Calu3 (cell line): ENCODE data around the gene TTC23. TPM values are rescaled to one million over a fixed set of nuclear protein-coding genes. Genes with fewer than 3 reads are reported as not detected.

Experiments used
- BruUV-seq: library from RNA; stranded (reverse); fragments of 400-500 nt; replicated peaks from 2 replicates; lab custom pipeline; 2021; lab: Mats Ljungman, UMichigan
- CTCF ChIA-PET: fragments of 300-600 bp; sonication (Branson Sonifier 250); formaldehyde crosslinking; loops from one replicate; lab custom pipeline; 2022; ENCODE audit warnings: antibody characterized with exemption; lab: Charles Lee
- DNase-seq: peaks from one replicate; pipeline ENCODE4 v3.0.0; 2022
- H3K27ac Mint-ChIP-seq: one replicate; pipeline ENCODE4 v1.8.0; 2022; ENCODE audit warnings: mixed read lengths; ENCODE audit not compliant: unreplicated experiment
- H3K27me3 Mint-ChIP-seq: one replicate; pipeline ENCODE4 v1.8.0; 2022; ENCODE audit warnings: mixed read lengths; ENCODE audit not compliant: unreplicated experiment
- H3K36me3 Mint-ChIP-seq: one replicate; pipeline ENCODE4 v1.8.0; 2022; ENCODE audit warnings: mild to moderate bottlenecking, moderate library complexity, mixed read lengths; ENCODE audit not compliant: insufficient read depth, unreplicated experiment
- H3K4me1 Mint-ChIP-seq: one replicate; pipeline ENCODE4 v1.8.0; 2022; ENCODE audit warnings: mild to moderate bottlenecking, low read depth, mixed read lengths; ENCODE audit not compliant: unreplicated experiment
- H3K4me3 Mint-ChIP-seq: one replicate; pipeline ENCODE4 v1.8.0; 2022; ENCODE audit warnings: mild to moderate bottlenecking, low read depth, moderate library complexity, mixed read lengths; ENCODE audit not compliant: unreplicated experiment
- H3K9me3 Mint-ChIP-seq: one replicate; pipeline ENCODE4 v1.8.0; 2022; ENCODE audit warnings: low read depth, mixed read lengths; ENCODE audit not compliant: unreplicated experiment
- CTCF ChIP-seq: fragments of 200-600 bp; IDR thresholded peaks from one replicate; pipeline ENCODE4 v1.8.0; 2022; ENCODE audit warnings: antibody characterized with exemption; ENCODE audit not compliant: unreplicated experiment
- intact Hi-C: fragments of 100-400 bp; cut with micrococcal nuclease; formaldehyde crosslinking; loops from one replicate; pipeline ENCODE4 v1.10.0; 2022; ENCODE audit not compliant: unreplicated experiment
- total RNA-seq: library from RNA; stranded (reverse); gene quantifications from 2 replicates; pipeline ENCODE4 v1.2.3, GENCODE V29; 2022

Gene TTC23
- total RNA-seq, 1 experiment from 2014 or later, result 18.9 TPM

DNA sequence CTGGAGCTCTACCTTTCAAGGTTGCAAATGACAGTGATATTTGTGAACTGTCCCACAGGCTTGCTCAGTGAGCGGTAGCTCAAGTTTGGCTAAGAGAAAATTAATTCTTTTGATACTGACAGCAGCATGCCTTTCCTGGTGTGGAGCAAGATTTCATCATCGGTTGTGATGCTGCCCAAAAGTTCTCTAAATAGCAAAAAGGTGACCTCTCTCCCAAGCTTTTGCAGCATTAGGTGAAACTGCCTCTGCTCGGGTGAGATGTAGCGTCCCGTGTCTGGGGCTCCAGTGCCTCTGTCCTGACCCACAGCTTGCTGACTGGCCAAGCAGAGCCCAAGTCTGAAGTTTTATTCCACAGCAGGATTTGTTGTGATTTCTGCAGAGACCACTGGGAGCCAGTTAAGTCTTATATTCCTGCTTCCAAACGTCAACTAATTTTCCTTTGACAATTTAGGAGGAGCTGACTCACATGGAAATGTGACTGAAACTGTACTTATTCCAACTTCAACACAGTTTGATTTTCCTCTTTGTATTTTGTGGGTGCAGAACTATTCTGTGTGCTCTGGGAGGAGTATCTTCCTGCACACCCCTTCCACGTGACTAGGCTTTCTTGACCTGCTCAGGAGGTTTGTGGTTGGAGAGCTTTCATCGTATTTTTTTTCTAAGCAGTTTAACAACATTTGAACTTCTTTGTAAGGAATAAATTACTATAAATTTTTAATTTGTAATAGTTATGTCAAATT, 138.6 kb downstream of the TTC23 start:
- CTCF ChIA-PET, result no interaction called here
- H3K36me3 Mint-ChIP-seq, result no peaks in the 10 kb centered on the region
- H3K27me3 Mint-ChIP-seq, result peaks cover 14% of the 10 kb centered on the region
- H3K4me3 Mint-ChIP-seq, result no peak overlapping the region
- H3K4me1 Mint-ChIP-seq, result no peaks in the 10 kb centered on the region
- no peaks in the 10 kb centered on the region for H3K9me3 Mint-ChIP-seq
- intact Hi-C loops, result no loop called here
- no peak overlapping the region for H3K27ac Mint-ChIP-seq
- no peak for DNase-seq
- TF ChIP-seq CTCF, result no peak
- no TSS peak for BruUV-seq

GRCh38 chr15:99110093-99110492, 139.3 kb downstream of the TTC23 start:
- no TSS peak for BruUV-seq
- CTCF ChIA-PET, result no interaction called here
- intact Hi-C loops, result no loop called here
- Mint-ChIP-seq H3K4me3 (no peak overlapping the region), H3K9me3 (no peaks in the 10 kb centered on the region), H3K27ac (no peak overlapping the region), H3K36me3 (peaks cover 3% of the 10 kb centered on the region), H3K27me3 (peaks cover 14% of the 10 kb centered on the region), H3K4me1 (no peaks in the 10 kb centered on the region)
- no peak for TF ChIP-seq CTCF
- DNase-seq, result no peak

GRCh38 chr15:99109555-99110021, 139.8 kb downstream of the TTC23 start:
- TF ChIP-seq CTCF, result no peak
- no peak overlapping the region for H3K27ac Mint-ChIP-seq
- DNase-seq, result no peak
- no peaks in the 10 kb centered on the region for H3K9me3 Mint-ChIP-seq
- intact Hi-C loops, result no loop called here
- CTCF ChIA-PET, result interaction anchor here (0.6 to 0.7 kb wide), 2 partner anchors 23 to 104 kb away, joined by 3 read pairs; no protein-coding TSS in a partner anchor
- H3K4me1 Mint-ChIP-seq, result no peaks in the 10 kb centered on the region
- H3K4me3 Mint-ChIP-seq, result no peak overlapping the region
- H3K27me3 Mint-ChIP-seq, result peaks cover 14% of the 10 kb centered on the region
- peaks cover 8% of the 10 kb centered on the region for H3K36me3 Mint-ChIP-seq
- BruUV-seq, result no TSS peak

DNA sequence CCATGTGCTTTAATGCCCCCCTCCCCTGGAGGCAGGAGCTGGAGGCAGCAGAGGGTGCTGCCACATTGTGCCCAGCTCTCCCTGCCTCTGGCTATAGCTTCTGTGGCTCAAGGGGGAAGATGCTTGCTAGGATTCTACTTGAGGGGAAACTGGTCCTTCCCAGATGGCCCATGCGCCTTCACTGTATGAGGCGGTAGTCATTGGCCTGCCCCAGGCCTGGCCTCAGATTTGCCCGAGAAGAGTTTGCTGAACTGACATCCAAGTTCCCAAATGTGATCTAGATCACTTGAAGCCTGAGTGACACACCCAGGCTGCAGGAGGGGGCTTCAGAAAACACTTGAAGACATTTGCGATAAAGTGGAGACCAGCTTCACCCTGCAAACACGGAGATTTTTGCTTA, 140.4 kb downstream of the TTC23 start:
- Mint-ChIP-seq H3K27me3 (peaks cover 14% of the 10 kb centered on the region), H3K36me3 (peaks cover 8% of the 10 kb centered on the region), H3K9me3 (no peaks in the 10 kb centered on the region), H3K4me1 (no peaks in the 10 kb centered on the region), H3K4me3 (no peak overlapping the region), H3K27ac (no peak overlapping the region)
- intact Hi-C loops, result no loop called here
- no peak for TF ChIP-seq CTCF
- no peak for DNase-seq
- BruUV-seq, result no TSS peak
- CTCF ChIA-PET, result interaction anchor here (0.7 kb wide), 2 partner anchors 34 to 105 kb away, joined by 3 read pairs; no protein-coding TSS in a partner anchor
